HCT116 (cell line): Measurements from ENCODE around the gene STK38L.

Experiments
- POLR2A ChIP-seq: IDR thresholded peaks from 2 replicates; pipeline ENCODE4 v1.7.0; 2011; ENCODE audit warnings: borderline replicate concordance; ENCODE audit not compliant: insufficient read depth, insufficient read length; ENCODE audit errors: extremely low read depth
- POLR2AphosphoS5 ChIP-seq: IDR thresholded peaks from 2 replicates; pipeline ENCODE4 v1.6.1; 2011; ENCODE audit warnings: mild to moderate bottlenecking, low read depth, low read length, moderate library complexity
- RAD21 ChIP-seq: IDR thresholded peaks from 2 replicates; pipeline ENCODE4 v1.6.1; 2012; ENCODE audit warnings: low read depth, mild to moderate bottlenecking
- ZFX ChIP-seq: fragments of 450-650 bp; IDR thresholded peaks from 2 replicates; pipeline ENCODE4 v1.6.1; 2017
- ZNF274 ChIP-seq: fragments of 200-500 bp; sonication (Bioruptor generic); IDR thresholded peaks from 2 replicates; pipeline ENCODE4 v1.6.1; 2014; ENCODE audit warnings: mild to moderate bottlenecking, low read depth, low read length, inconsistent platforms
- TF ChIP-seq, protein P1 (sequence below), 3 experiments: fragments of 200-600 bp in 1 of 3; sonication (generic) in 1 of 3; IDR thresholded peaks in 2 of 3; conservative IDR thresholded peaks in 1 of 3; 2 replicates each; pipeline ENCODE4 v1.5.1; 2012 to 2017; ENCODE audit warnings: low read depth in 2 of 3, low read length in 2 of 3, antibody characterized with exemption in 1 of 3, borderline replicate concordance in 1 of 3, control low read depth in 1 of 3, mild to moderate bottlenecking in 1 of 3, mixed read lengths in 1 of 3, mixed run types in 1 of 3, moderate library complexity in 1 of 3; ENCODE audit not compliant: insufficient read depth in 1 of 3
- TF ChIP-seq, protein P2 (sequence below): IDR thresholded peaks from 2 replicates; pipeline ENCODE4 v1.6.1; 2012

DNA sequence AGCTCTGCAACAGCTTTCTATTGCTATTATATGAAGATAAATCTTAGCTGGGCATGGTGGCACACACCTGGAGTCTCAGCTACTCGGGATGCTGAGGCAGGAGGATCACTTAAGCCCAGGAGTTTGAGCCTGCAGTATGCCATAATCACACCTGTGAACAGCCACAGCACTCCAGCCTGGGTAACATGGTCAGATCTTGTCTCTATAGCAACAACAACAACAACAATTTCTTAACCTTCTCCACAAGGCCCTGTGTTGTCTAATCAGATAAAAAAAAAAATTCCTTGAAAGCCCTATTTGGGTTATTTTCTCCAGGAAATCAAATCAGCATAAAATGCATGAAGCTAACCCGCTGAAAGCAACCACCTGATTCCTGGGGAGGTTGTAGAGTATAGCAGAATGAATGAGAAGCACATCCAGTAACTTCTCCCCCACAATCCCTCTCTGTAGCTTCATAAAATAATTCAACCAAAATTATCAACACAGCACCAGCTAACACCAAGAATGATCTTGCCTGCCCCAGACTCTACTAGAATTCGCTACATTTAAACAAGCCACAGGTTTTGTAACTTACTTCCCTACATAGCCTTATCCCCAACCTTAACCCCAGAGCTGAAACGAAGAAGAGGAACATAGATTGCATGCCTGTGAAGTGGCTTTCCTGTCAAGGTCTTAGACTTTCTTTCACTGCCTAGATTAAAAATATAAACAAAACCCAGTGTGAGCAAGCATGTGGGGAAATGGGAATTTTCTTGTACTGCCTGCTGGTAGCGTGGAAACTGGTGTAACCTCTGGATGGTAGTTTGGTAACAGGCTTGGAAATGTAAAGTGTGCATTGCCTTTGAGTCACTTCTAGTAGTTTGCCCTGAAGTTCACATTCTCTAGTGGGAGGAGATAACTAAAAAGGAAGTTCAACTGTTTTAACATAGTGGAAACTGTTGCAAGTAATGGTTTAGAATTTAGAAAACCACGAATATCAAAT is 6.0 kb upstream of the STK38L start:
- TF ChIP-seq, protein P1, sequence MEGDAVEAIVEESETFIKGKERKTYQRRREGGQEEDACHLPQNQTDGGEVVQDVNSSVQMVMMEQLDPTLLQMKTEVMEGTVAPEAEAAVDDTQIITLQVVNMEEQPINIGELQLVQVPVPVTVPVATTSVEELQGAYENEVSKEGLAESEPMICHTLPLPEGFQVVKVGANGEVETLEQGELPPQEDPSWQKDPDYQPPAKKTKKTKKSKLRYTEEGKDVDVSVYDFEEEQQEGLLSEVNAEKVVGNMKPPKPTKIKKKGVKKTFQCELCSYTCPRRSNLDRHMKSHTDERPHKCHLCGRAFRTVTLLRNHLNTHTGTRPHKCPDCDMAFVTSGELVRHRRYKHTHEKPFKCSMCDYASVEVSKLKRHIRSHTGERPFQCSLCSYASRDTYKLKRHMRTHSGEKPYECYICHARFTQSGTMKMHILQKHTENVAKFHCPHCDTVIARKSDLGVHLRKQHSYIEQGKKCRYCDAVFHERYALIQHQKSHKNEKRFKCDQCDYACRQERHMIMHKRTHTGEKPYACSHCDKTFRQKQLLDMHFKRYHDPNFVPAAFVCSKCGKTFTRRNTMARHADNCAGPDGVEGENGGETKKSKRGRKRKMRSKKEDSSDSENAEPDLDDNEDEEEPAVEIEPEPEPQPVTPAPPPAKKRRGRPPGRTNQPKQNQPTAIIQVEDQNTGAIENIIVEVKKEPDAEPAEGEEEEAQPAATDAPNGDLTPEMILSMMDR (IDR thresholded peaks at IDR 0.05 in 2 of 3, conservative IDR thresholded peaks at IDR 0.05 in 1 of 3; ENCODE audit: borderline replicate concordance in 1 of 3, insufficient read depth in 1 of 3, low read depth in 2 of 3, low read length in 2 of 3), result no peak
- TF ChIP-seq POLR2AphosphoS5 (no peak), ZNF274 (no peak), RAD21 (no peak), ZFX (no peak), POLR2A (no peak)
- TF ChIP-seq, protein P2, sequence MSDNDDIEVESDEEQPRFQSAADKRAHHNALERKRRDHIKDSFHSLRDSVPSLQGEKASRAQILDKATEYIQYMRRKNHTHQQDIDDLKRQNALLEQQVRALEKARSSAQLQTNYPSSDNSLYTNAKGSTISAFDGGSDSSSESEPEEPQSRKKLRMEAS, result no peak
